ENCODE measurements around the gene SLC2A13. TPM values are rescaled to one million over a fixed set of nuclear protein-coding genes. Genes with fewer than 3 reads are reported as not detected.

The SLC2A13 gene
- total RNA-seq, 1 experiment from 2014 or later: 1.6 TPM

DNA sequence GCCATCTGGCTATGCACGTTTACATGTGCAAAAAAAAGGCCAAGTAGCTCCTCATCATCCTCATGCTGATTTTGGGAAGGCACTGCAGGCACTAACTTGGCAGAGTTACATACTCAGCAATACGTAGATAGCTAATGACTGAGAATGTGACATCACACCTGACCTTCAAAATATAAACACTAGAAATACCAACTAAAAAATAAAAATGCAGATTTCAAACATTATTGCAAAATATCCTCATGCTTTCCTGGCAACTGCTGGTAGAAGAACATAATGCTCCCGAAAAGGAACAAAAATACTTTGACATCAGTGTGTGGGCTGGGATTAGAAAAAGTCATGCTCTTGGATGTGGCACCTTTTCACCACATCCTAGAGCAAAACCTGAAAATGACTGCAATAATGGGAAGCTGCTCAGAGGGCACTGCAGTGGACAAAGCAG, 333.0 kb downstream of the SLC2A13 start:
- no peak overlapping the region for H3K4me3 ChIP-seq
- no peaks in the 10 kb centered on the region for H3K9me2 ChIP-seq (ENCODE audit: insufficient read depth)
- no peaks in the 10 kb centered on the region for H3K36me3 ChIP-seq (ENCODE audit: low read depth)
- intact Hi-C loops (cut with micrococcal nuclease; ENCODE audit: unreplicated experiment): no loop called here
- H3K9me3 ChIP-seq (ENCODE audit: insufficient read depth, low read depth): no peaks in the 10 kb centered on the region
- H3K4me2 ChIP-seq: no peak overlapping the region
- H3K4me1 ChIP-seq (replicated peaks; ENCODE audit: insufficient read depth): no peaks in the 10 kb centered on the region
- TF ChIP-seq EZH2 (IDR thresholded peaks at IDR 0.05; ENCODE audit: low read depth) (no peak), CTCF (conservative IDR thresholded peaks at IDR 0.05) (no peak)
- no peaks in the 10 kb centered on the region for H3F3A ChIP-seq (ENCODE audit: insufficient read depth, low read depth)
- no peaks in the 10 kb centered on the region for H3K79me2 ChIP-seq (ENCODE audit: low read depth)
- no peaks in the 10 kb centered on the region for H4K20me1 ChIP-seq (ENCODE audit: insufficient read depth)
- ChIA-PET CTCF (no interaction called here), POLR2A (ENCODE audit: unreplicated experiment) (no interaction called here)
- H2AFZ ChIP-seq: no peak overlapping the region
- no TSS peak for BruUV-seq (replicated peaks)
- H3K27ac ChIP-seq: no peak overlapping the region
- no peaks in the 10 kb centered on the region for H3K27me3 ChIP-seq (ENCODE audit: insufficient read depth, low read depth)
- DNase-seq: no peak

- no peaks in the 10 kb centered on the region for H4K20me1 ChIP-seq (ENCODE audit: insufficient read depth)
- no peaks in the 10 kb centered on the region for H3K9me2 ChIP-seq (ENCODE audit: insufficient read depth)
- no peaks in the 10 kb centered on the region for H3F3A ChIP-seq (ENCODE audit: insufficient read depth, low read depth)
- no peak overlapping the region for H3K4me3 ChIP-seq
- no peak for DNase-seq
- POLR2A ChIA-PET (ENCODE audit: unreplicated experiment): interaction anchor here (0.7 kb wide), 1 partner anchor 353 kb away, joined by 3 read pairs; no protein-coding TSS in a partner anchor
- H2AFZ ChIP-seq: no peak overlapping the region
- H3K9me3 ChIP-seq (ENCODE audit: insufficient read depth, low read depth): no peaks in the 10 kb centered on the region
- TF ChIP-seq EZH2 (IDR thresholded peaks at IDR 0.05; ENCODE audit: low read depth) (no peak), CTCF (conservative IDR thresholded peaks at IDR 0.05) (no peak)
- H3K27me3 ChIP-seq (ENCODE audit: insufficient read depth, low read depth): no peaks in the 10 kb centered on the region
- H3K4me1 ChIP-seq (replicated peaks; ENCODE audit: insufficient read depth): no peaks in the 10 kb centered on the region
- CTCF ChIA-PET: no interaction called here
- H3K27ac ChIP-seq: no peak overlapping the region
- intact Hi-C loops (cut with micrococcal nuclease; ENCODE audit: unreplicated experiment): no loop called here
- H3K4me2 ChIP-seq: no peak overlapping the region
- BruUV-seq (replicated peaks): no TSS peak
- no peaks in the 10 kb centered on the region for H3K79me2 ChIP-seq (ENCODE audit: low read depth)
- H3K36me3 ChIP-seq (ENCODE audit: low read depth): no peaks in the 10 kb centered on the region
Observed at GRCh38 chr12:39771456-39771855, 334.4 kb downstream of the SLC2A13 start.

DNA sequence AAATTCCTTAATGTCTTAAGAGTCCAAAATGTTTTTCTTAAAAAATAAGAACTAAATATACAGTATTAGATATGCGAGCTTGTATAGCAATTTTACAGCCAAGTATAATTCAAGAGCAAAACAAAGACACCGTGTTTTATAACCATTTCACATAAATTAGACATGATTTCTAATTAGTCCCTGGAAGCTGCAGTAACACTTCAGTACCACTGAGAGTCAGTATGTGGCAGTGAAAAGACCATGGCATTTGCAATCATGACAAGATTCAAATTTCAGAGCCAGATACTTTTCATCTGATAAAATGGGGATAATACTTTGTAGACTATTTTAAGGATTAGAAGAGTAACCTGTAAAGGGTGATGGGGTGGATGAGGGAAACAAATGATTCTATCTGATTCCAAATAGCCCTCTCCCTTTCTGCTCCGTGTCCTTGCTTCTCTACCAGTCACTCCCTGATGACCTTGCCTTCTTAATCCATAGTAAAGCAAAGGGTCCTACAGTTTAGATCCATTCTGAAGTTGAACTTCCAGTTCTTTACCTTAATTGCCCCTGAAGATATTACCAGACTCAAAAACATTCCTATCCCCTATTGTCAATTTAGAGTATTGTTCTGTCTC, 340.8 kb downstream of the SLC2A13 start:
- Histone ChIP-seq H3K27ac (no peak overlapping the region), H3K9me3 (ENCODE audit: insufficient read depth, low read depth) (no peaks in the 10 kb centered on the region), H3K36me3 (ENCODE audit: low read depth) (no peaks in the 10 kb centered on the region), H3K4me3 (no peak overlapping the region), H3K4me2 (no peak overlapping the region), H3F3A (ENCODE audit: insufficient read depth, low read depth) (no peaks in the 10 kb centered on the region), H3K4me1 (replicated peaks; ENCODE audit: insufficient read depth) (no peaks in the 10 kb centered on the region), H3K9me2 (ENCODE audit: insufficient read depth) (no peaks in the 10 kb centered on the region), H3K27me3 (ENCODE audit: insufficient read depth, low read depth) (no peaks in the 10 kb centered on the region), H3K79me2 (ENCODE audit: low read depth) (no peaks in the 10 kb centered on the region), H2AFZ (no peak overlapping the region), H4K20me1 (ENCODE audit: insufficient read depth) (no peaks in the 10 kb centered on the region)
- CTCF ChIA-PET: interaction anchor here (0.5 to 0.7 kb wide), 2 partner anchors 225 to 1050 kb away, joined by 3 read pairs; no protein-coding TSS in a partner anchor
- no peak for TF ChIP-seq EZH2 (IDR thresholded peaks at IDR 0.05; ENCODE audit: low read depth)
- TF ChIP-seq CTCF (conservative IDR thresholded peaks at IDR 0.05): peak; percentile 90
- no TSS peak for BruUV-seq (replicated peaks)
- intact Hi-C loops (cut with micrococcal nuclease; ENCODE audit: unreplicated experiment): loop anchor here (1.0 kb wide), 3 partner anchors 225 to 384 kb away; no protein-coding TSS in a partner anchor
- POLR2A ChIA-PET (ENCODE audit: unreplicated experiment): no interaction called here
- DNase-seq: no peak
